BLaER1 (cell line): ENCODE results near the gene MAST4.

Experiments
- H3K27ac ChIP-seq: shearing (Covaris generic); formaldehyde crosslinking; 2 replicates; pipeline ENCODE4 v1.8.1; 2022
- H3K27me3 ChIP-seq: shearing (Covaris generic); formaldehyde crosslinking; 2 replicates; pipeline ENCODE4 v1.8.1; 2022
- H3K36me3 ChIP-seq: shearing (Covaris generic); formaldehyde crosslinking; 2 replicates; pipeline ENCODE4 v1.8.1; 2022
- H3K4me1 ChIP-seq: shearing (Covaris generic); formaldehyde crosslinking; 2 replicates; pipeline ENCODE4 v1.8.1; 2022
- H3K4me2 ChIP-seq: shearing (Covaris generic); formaldehyde crosslinking; 2 replicates; pipeline ENCODE4 v1.8.1; 2022
- H3K4me3 ChIP-seq: shearing (Covaris generic); formaldehyde crosslinking; 2 replicates; pipeline ENCODE4 v1.8.1; 2022
- H3K9ac ChIP-seq: shearing (Covaris generic); formaldehyde crosslinking; 2 replicates; pipeline ENCODE4 v1.8.1; 2022
- H3K9me3 ChIP-seq: shearing (Covaris generic); formaldehyde crosslinking; 2 replicates; pipeline ENCODE4 v1.8.1; 2022
- H4K20me1 ChIP-seq: shearing (Covaris generic); formaldehyde crosslinking; 2 replicates; pipeline ENCODE4 v1.8.1; 2022
- Cebpa-rat ChIP-seq: shearing (Covaris generic); IDR thresholded peaks from 2 replicates; pipeline ENCODE4 v1.8.1; 2022

The MAST4 gene

DNA sequence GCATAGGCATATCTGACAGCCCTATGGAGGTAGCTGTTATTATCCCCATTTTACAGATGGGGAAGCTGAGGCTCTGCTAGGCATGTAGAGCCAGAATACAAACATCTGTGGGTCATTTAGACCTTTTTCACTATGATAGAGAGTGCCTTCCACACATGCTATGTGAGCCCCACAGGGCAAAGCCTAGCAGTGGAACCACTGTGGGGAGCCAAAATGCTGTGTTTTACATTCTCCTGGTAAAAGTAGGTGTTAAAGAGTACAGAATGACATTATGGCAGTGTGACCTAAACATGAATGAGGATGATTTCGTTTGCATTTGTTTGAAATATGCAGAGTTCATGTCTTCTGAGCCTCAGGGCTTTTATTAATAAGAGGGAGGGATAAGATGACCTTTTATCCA lies 265.2 kb downstream of the MAST4 start:
- no peak for TF ChIP-seq Cebpa-rat
- Histone ChIP-seq H3K4me1 (no peaks in the 10 kb centered on the region), H3K4me2 (no peak overlapping the region), H3K9me3 (no peaks in the 10 kb centered on the region), H3K36me3 (no peaks in the 10 kb centered on the region), H3K9ac (no peak overlapping the region), H3K27ac (no peak overlapping the region), H3K27me3 (no peaks in the 10 kb centered on the region), H4K20me1 (no peaks in the 10 kb centered on the region), H3K4me3 (no peak overlapping the region)

DNA sequence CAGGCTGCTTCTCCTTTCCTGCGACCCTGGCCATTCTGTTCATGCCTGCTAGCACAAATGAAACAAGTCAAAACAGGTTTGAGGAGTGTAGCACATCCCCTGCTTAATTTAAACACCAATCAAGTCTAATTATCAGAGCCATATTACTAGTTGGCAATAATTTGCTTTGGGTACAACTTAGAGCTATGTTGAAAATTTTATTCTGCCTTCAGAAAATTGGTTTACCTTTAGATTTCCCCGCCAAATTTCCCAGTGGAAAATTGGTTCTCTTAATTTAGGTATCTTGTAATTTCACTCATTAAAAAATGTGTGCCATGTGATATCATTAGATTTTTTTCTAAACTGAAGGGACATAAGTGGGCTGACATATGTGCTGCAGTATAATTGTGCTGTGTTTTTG lies 265.8 kb downstream of the MAST4 start:
- no peak overlapping the region for H3K4me2 ChIP-seq
- no peak overlapping the region for H3K9ac ChIP-seq
- H3K4me3 ChIP-seq, result no peak overlapping the region
- H3K27me3 ChIP-seq, result no peaks in the 10 kb centered on the region
- H3K9me3 ChIP-seq, result no peaks in the 10 kb centered on the region
- H3K36me3 ChIP-seq, result no peaks in the 10 kb centered on the region
- H3K27ac ChIP-seq, result no peak overlapping the region
- H3K4me1 ChIP-seq, result no peaks in the 10 kb centered on the region
- H4K20me1 ChIP-seq, result no peaks in the 10 kb centered on the region
- TF ChIP-seq Cebpa-rat, result no peak

GRCh38 chr5:66863243-66864170 lies 267.3 kb downstream of the MAST4 start:
- Histone ChIP-seq H3K9ac (no peak overlapping the region), H3K36me3 (no peaks in the 10 kb centered on the region), H3K4me3 (no peak overlapping the region), H3K27ac (no peak overlapping the region), H3K4me2 (no peak overlapping the region), H4K20me1 (no peaks in the 10 kb centered on the region), H3K27me3 (no peaks in the 10 kb centered on the region), H3K4me1 (no peaks in the 10 kb centered on the region), H3K9me3 (no peaks in the 10 kb centered on the region)
- TF ChIP-seq Cebpa-rat, result no peak

- H3K9ac ChIP-seq, result no peak overlapping the region
- H4K20me1 ChIP-seq, result no peaks in the 10 kb centered on the region
- H3K4me2 ChIP-seq, result no peak overlapping the region
- TF ChIP-seq Cebpa-rat, result no peak
- H3K9me3 ChIP-seq, result no peaks in the 10 kb centered on the region
- no peaks in the 10 kb centered on the region for H3K4me1 ChIP-seq
- H3K36me3 ChIP-seq, result no peaks in the 10 kb centered on the region
- H3K4me3 ChIP-seq, result no peak overlapping the region
- H3K27me3 ChIP-seq, result no peaks in the 10 kb centered on the region
- H3K27ac ChIP-seq, result no peak overlapping the region
Observed at GRCh38 chr5:66864240-66864884, 268.2 kb downstream of the MAST4 start.

DNA sequence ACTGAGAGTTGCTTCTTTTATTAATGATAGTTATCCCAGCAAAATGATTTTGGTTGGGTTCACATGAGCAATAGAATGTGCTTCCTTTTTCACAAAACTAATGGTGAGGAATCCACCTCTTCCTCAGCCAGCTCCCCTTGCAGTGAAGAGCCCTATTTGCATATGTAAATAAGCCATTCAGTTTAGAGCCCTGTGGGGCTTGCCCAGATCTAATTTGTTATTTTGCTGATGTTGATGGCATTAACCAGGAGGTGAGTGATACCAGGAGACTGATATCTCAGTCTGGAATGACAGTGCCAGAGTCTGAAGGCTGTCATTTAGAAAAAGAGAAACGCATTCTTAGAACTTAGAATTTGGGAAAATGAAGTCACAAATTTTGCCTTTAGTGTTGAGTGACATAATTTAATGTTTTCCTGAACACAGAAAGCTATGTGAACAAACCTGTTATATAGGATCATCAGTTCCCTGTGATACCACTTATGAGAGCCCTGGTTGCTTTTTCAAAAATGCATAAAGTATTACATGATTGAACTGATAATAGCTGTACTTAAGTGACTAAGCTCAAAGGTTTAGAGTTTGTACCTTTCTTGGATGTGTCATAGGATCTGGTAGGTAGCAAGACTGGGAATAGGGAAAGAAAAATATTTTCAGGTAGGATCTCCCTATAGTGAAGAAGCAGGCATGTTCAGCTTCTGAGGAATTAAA lies 271.6 kb downstream of the MAST4 start:
- H3K9me3 ChIP-seq, result no peaks in the 10 kb centered on the region
- no peaks in the 10 kb centered on the region for H3K36me3 ChIP-seq
- H3K4me1 ChIP-seq, result no peaks in the 10 kb centered on the region
- H3K9ac ChIP-seq, result no peak overlapping the region
- no peaks in the 10 kb centered on the region for H4K20me1 ChIP-seq
- no peaks in the 10 kb centered on the region for H3K27me3 ChIP-seq
- H3K27ac ChIP-seq, result no peak overlapping the region
- TF ChIP-seq Cebpa-rat, result no peak
- no peak overlapping the region for H3K4me2 ChIP-seq
- no peak overlapping the region for H3K4me3 ChIP-seq

DNA sequence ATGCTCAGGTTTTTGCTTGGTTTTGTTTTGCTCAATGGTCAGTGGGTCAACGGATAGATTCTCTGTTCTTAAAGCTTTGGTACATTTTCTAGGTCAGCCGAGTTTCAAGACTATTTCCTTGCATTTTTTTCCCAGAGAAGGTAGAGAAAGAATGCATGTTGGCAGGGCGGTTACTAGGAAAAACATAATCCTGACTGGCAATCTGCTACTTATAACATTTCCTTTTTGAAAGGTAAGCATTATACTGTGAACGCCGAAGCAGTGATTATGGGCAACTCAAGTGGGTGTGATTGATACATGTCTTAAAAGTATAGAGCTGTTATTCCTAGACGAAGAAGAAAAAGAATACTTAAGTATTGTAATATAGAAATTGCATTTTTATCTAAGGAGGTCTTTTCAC lies 273.2 kb downstream of the MAST4 start:
- Histone ChIP-seq H3K4me3 (no peak overlapping the region), H3K36me3 (no peaks in the 10 kb centered on the region), H3K27ac (no peak overlapping the region), H3K9me3 (no peaks in the 10 kb centered on the region), H3K4me1 (no peaks in the 10 kb centered on the region), H4K20me1 (no peaks in the 10 kb centered on the region), H3K9ac (no peak overlapping the region), H3K27me3 (no peaks in the 10 kb centered on the region), H3K4me2 (no peak overlapping the region)
- no peak for TF ChIP-seq Cebpa-rat

DNA sequence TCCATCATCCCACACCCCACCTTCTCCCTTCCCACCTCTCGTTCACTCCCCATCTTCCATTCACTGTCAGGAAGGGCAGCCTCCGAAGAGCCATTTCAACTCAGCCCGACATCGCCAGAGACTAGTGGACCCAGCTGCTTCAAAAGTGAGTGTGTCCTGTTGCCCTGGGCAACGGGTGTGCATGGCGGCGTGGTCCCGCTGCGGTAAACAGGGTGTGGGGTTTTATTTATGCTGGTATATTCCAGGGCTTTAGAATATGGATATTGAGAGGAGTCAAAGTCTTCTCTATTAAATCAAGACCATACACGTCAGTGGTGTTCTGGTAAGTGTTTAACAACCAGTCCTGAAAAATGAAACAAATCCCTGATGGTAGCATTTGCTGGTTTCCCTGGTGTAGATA lies 274.5 kb downstream of the MAST4 start:
- no peak for TF ChIP-seq Cebpa-rat
- no peak overlapping the region for H3K27ac ChIP-seq

GRCh38 chr5:66871651-66872050 lies 275.5 kb downstream of the MAST4 start:
- Histone ChIP-seq H3K36me3 (no peaks in the 10 kb centered on the region), H3K27me3 (no peaks in the 10 kb centered on the region), H3K4me2 (no peak overlapping the region), H3K9me3 (no peaks in the 10 kb centered on the region), H3K27ac (no peak overlapping the region), H4K20me1 (no peaks in the 10 kb centered on the region), H3K9ac (no peak overlapping the region), H3K4me3 (no peak overlapping the region), H3K4me1 (no peaks in the 10 kb centered on the region)
- no peak for TF ChIP-seq Cebpa-rat

More for the DNA sequence above, 274.5 kb downstream of the MAST4 start:
- no peak overlapping the region for H3K9ac ChIP-seq
- no peak overlapping the region for H3K4me3 ChIP-seq
- no peaks in the 10 kb centered on the region for H3K36me3 ChIP-seq
- H3K4me1 ChIP-seq, result no peaks in the 10 kb centered on the region
- H3K4me2 ChIP-seq, result no peak overlapping the region
- no peaks in the 10 kb centered on the region for H4K20me1 ChIP-seq
- H3K9me3 ChIP-seq, result no peaks in the 10 kb centered on the region
- H3K27me3 ChIP-seq, result no peaks in the 10 kb centered on the region

GRCh38 chr5:66872736-66873331 lies 276.6 kb downstream of the MAST4 start:
- Histone ChIP-seq H3K4me3 (no peak overlapping the region), H3K36me3 (no peaks in the 10 kb centered on the region), H3K4me2 (no peak overlapping the region), H3K9me3 (no peaks in the 10 kb centered on the region), H3K27ac (no peak overlapping the region), H3K4me1 (no peaks in the 10 kb centered on the region), H3K9ac (no peak overlapping the region), H4K20me1 (no peaks in the 10 kb centered on the region), H3K27me3 (no peaks in the 10 kb centered on the region)
- no peak for TF ChIP-seq Cebpa-rat

DNA sequence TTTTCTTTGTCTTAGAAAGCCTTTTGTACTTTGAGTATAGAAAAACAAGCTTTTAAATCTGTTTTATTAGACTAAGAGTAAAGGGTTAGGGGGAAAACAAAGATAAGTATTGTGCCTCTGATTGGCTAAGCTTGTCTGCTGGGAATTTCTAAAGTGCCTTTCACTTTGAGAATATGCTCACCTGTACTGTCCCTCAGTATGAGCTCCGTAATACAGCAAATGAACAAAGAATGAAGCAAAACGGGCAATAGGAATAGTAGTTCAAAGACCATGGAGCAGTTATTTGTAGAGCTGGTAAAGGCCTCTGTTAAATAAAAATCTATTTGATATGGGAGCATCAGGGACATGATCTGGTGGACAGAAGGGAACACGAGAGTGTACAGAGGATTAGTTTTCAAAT lies 277.8 kb downstream of the MAST4 start:
- no peak for TF ChIP-seq Cebpa-rat
- Histone ChIP-seq H3K4me3 (no peak overlapping the region), H3K4me2 (no peak overlapping the region), H3K36me3 (no peaks in the 10 kb centered on the region), H4K20me1 (no peaks in the 10 kb centered on the region), H3K4me1 (no peaks in the 10 kb centered on the region), H3K27me3 (no peaks in the 10 kb centered on the region), H3K9ac (no peak overlapping the region), H3K27ac (no peak overlapping the region), H3K9me3 (no peaks in the 10 kb centered on the region)
